Measurements from ENCODE around the gene COA7.

Gene COA7

DNA sequence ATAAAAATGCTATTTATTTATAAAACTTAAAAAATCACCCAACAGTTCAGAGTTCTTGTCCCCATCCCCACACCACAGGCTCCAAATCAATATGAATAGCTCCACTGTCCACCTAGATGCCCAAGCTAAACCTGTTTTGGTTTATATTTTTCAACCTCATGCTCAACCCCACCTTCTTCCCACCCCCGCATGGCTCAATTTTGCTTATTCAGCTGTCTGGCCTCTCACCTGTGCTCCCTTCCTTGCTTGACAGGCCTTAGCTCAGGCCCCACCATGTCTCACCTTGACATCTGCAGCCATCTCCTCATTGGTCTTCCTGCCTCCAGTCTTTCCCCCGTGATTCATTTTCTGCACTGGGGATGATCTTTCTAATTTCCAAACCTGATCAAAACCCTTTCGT, 17.8 kb downstream of the COA7 start:
- CTCF ChIA-PET, result no interaction called here
- POLR2A ChIA-PET, result interaction anchor here (0.6 kb wide), 1 partner anchor 275 kb away, joined by 3 read pairs; no protein-coding TSS in a partner anchor
- DNase-seq (ENCODE audit: extremely low spot score), result no peak
- TF ChIP-seq PKNOX1 (IDR thresholded peaks at IDR 0.05) (no peak), SP1 (IDR thresholded peaks at IDR 0.05) (no peak), NFRKB (IDR thresholded peaks at IDR 0.05) (no peak), FOXA1 (IDR thresholded peaks at IDR 0.05) (no peak), CTBP1 (IDR thresholded peaks at IDR 0.05; ENCODE audit: borderline replicate concordance) (no peak), FOXM1 (IDR thresholded peaks at IDR 0.05; ENCODE audit: borderline replicate concordance) (no peak), ARNT (IDR thresholded peaks at IDR 0.05) (no peak), ELF4 (IDR thresholded peaks at IDR 0.05) (no peak), LEF1 (IDR thresholded peaks at IDR 0.05; ENCODE audit: borderline replicate concordance) (no peak), SUZ12 (IDR thresholded peaks at IDR 0.05) (no peak), BHLHE40 (IDR thresholded peaks at IDR 0.05; ENCODE audit: borderline replicate concordance) (no peak), FOXK2 (IDR thresholded peaks at IDR 0.05) (no peak), ZNF384 (IDR thresholded peaks at IDR 0.05) (no peak), TARDBP (IDR thresholded peaks at IDR 0.05) (no peak), HDGF (IDR thresholded peaks at IDR 0.05; ENCODE audit: borderline replicate concordance) (no peak), L3MBTL2 (conservative IDR thresholded peaks at IDR 0.05) (no peak)

DNA sequence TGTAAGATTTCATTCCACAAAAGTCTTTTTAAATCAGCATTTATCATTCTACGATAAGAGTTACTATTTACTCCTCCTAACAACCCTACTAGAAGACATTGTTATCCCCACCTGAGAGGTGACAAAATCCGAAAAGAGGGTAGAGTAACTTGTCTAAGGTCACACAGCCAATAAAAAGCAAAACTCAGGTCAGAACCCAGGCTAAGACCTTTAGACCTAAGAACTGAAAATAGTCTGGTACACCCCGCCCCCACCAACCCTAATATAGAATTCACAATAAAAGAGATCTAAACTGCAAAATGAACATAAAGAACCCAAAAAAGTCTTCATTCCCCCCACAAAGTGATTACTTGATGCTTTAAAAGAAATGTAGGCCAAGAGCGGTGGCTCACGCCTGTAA, 18.6 kb downstream of the COA7 start:
- ChIA-PET CTCF (no interaction called here), POLR2A (interaction anchor here (1.0 kb wide), 1 partner anchor 20 kb away, joined by 3 read pairs; no protein-coding TSS in a partner anchor)
- no peak for TF ChIP-seq CTBP1 (IDR thresholded peaks at IDR 0.05; ENCODE audit: borderline replicate concordance)
- no peak for DNase-seq (ENCODE audit: extremely low spot score)

- CTCF ChIA-PET, result no interaction called here
- TF ChIP-seq LEF1 (IDR thresholded peaks at IDR 0.05; ENCODE audit: borderline replicate concordance) (no peak), NFRKB (IDR thresholded peaks at IDR 0.05) (no peak), CTBP1 (IDR thresholded peaks at IDR 0.05; ENCODE audit: borderline replicate concordance) (no peak), BHLHE40 (IDR thresholded peaks at IDR 0.05; ENCODE audit: borderline replicate concordance) (no peak), ARNT (IDR thresholded peaks at IDR 0.05) (no peak), FOXK2 (IDR thresholded peaks at IDR 0.05) (no peak), ELF4 (IDR thresholded peaks at IDR 0.05) (no peak), SP1 (IDR thresholded peaks at IDR 0.05) (no peak), FOXA1 (IDR thresholded peaks at IDR 0.05) (no peak), PKNOX1 (IDR thresholded peaks at IDR 0.05) (no peak), L3MBTL2 (conservative IDR thresholded peaks at IDR 0.05) (no peak), FOXM1 (IDR thresholded peaks at IDR 0.05; ENCODE audit: borderline replicate concordance) (no peak), HDGF (IDR thresholded peaks at IDR 0.05; ENCODE audit: borderline replicate concordance) (no peak), TARDBP (IDR thresholded peaks at IDR 0.05) (no peak), SUZ12 (IDR thresholded peaks at IDR 0.05) (no peak), ZNF384 (IDR thresholded peaks at IDR 0.05) (no peak)
- POLR2A ChIA-PET, result interaction anchor here (1.0 kb wide), 1 partner anchor 20 kb away, joined by 3 read pairs; no protein-coding TSS in a partner anchor
- no peak for DNase-seq (ENCODE audit: extremely low spot score)
Observed at GRCh38 chr1:52679048-52679447, 19.1 kb downstream of the COA7 start.

DNA sequence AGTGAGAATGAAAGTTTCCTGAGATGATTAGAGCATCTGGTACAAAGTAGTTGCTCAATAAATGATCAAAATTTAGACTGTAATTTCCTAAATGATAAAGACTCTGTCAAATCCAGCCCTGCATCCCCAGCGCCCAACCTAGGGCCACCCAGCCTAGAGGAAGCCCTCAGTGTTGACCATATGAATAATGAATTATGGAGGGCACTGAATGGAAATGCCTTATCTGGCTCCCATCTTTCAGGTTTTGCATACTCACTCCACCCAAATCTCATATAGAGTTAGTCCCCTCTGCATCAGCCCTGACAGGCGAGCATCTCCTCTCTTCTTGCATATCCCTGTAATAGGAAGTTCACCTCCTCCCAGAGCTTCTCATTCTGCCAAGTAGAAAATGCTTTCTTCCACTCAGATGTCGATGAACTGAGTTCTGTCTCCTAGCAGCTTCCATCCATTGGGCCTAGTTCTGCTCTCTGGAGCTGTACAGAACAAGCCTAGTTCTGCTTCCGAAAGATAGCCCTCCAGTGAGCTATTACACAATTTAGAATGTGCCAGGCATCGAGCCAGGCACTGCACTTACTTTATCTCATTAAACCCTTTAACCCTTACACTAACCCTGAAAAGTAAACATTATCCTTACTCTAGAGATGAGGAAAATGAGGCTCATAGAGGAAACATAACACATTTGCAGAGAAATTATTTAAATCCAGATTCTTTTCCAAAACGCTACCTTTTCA, 20.9 kb downstream of the COA7 start:
- DNase-seq (ENCODE audit: extremely low spot score), result no peak
- POLR2A ChIA-PET, result interaction anchor here (1.9 kb wide), 1 partner anchor 274 kb away, joined by 4 read pairs; no protein-coding TSS in a partner anchor
- TF ChIP-seq HDGF (IDR thresholded peaks at IDR 0.05; ENCODE audit: borderline replicate concordance) (no peak), TARDBP (IDR thresholded peaks at IDR 0.05) (no peak), BHLHE40 (IDR thresholded peaks at IDR 0.05; ENCODE audit: borderline replicate concordance) (no peak)
- CTCF ChIA-PET, result interaction anchor here (0.6 to 0.8 kb wide), 2 partner anchors 9 to 509 kb away, joined by 3 read pairs; no protein-coding TSS in a partner anchor

GRCh38 chr1:52676249-52676903, 21.8 kb downstream of the COA7 start:
- ChIA-PET CTCF (interaction anchor here (1.4 kb wide), 1 partner anchor 9 kb away, joined by 6 read pairs; no protein-coding TSS in a partner anchor), POLR2A (interaction anchor here (0.9 to 1.9 kb wide), 2 partner anchors 11 to 273 kb away, joined by 3 to 4 read pairs; no protein-coding TSS in a partner anchor)

More at GRCh38 chr1:52676249-52676903, 21.8 kb downstream of the COA7 start:
- TF ChIP-seq L3MBTL2 (conservative IDR thresholded peaks at IDR 0.05) (no peak), LEF1 (IDR thresholded peaks at IDR 0.05; ENCODE audit: borderline replicate concordance) (no peak), PKNOX1 (IDR thresholded peaks at IDR 0.05) (no peak), TARDBP (IDR thresholded peaks at IDR 0.05) (no peak)
- no peak for DNase-seq (ENCODE audit: extremely low spot score)
